Nephron progenitor cell (in vitro differentiated cells): ENCODE measurements around the gene DAGLB.
A peak's percentile ranks its signal among the peaks of the same experiment; 100 is the strongest.

Source experiments
- DNase-seq: peaks from one replicate; pipeline ENCODE4 v3.0.0; 2021
- H3K27ac Mint-ChIP-seq: 2 replicates; pipeline ENCODE4 v1.8.0; 2021; ENCODE audit warnings: mild to moderate bottlenecking, moderate library complexity, mixed read lengths
- H3K27me3 Mint-ChIP-seq: 2 replicates; pipeline ENCODE4 v1.8.0; 2021; ENCODE audit warnings: mild to moderate bottlenecking, low read depth, mixed read lengths; ENCODE audit not compliant: poor library complexity
- H3K36me3 Mint-ChIP-seq: 2 replicates; pipeline ENCODE4 v1.8.0; 2021; ENCODE audit warnings: low read depth, mixed read lengths
- H3K4me1 Mint-ChIP-seq: 2 replicates; pipeline ENCODE4 v1.8.0; 2021; ENCODE audit warnings: mixed read lengths
- H3K4me3 Mint-ChIP-seq: 2 replicates; pipeline ENCODE4 v1.8.0; 2021; ENCODE audit warnings: mild to moderate bottlenecking, moderate library complexity, mixed read lengths
- H3K9me3 Mint-ChIP-seq: 2 replicates; pipeline ENCODE4 v1.8.0; 2021; ENCODE audit warnings: mild to moderate bottlenecking, moderate library complexity, mixed read lengths
- TF ChIP-seq, protein P1 (sequence below): fragments of 200-600 bp; sonication (generic); IDR thresholded peaks from 2 replicates; pipeline ENCODE4 v1.5.0; 2021; ENCODE audit warnings: antibody characterized with exemption

DAGLB gene

GRCh38 chr7:6395898-6396595 lies 51.7 kb downstream of the DAGLB start:
- H3K27ac Mint-ChIP-seq, result peak overlapping the region; percentile 94

GRCh38 chr7:6394114-6394513 lies 53.6 kb downstream of the DAGLB start:
- no peaks in the 10 kb centered on the region for H3K27me3 Mint-ChIP-seq
- peak overlapping the region; percentile 62 for H3K27ac Mint-ChIP-seq
- H3K36me3 Mint-ChIP-seq, result peaks cover 67% of the 10 kb centered on the region
- DNase-seq, result no peak
- no peak overlapping the region for H3K4me3 Mint-ChIP-seq
- peaks cover 20% of the 10 kb centered on the region for H3K4me1 Mint-ChIP-seq
- TF ChIP-seq, protein P1, sequence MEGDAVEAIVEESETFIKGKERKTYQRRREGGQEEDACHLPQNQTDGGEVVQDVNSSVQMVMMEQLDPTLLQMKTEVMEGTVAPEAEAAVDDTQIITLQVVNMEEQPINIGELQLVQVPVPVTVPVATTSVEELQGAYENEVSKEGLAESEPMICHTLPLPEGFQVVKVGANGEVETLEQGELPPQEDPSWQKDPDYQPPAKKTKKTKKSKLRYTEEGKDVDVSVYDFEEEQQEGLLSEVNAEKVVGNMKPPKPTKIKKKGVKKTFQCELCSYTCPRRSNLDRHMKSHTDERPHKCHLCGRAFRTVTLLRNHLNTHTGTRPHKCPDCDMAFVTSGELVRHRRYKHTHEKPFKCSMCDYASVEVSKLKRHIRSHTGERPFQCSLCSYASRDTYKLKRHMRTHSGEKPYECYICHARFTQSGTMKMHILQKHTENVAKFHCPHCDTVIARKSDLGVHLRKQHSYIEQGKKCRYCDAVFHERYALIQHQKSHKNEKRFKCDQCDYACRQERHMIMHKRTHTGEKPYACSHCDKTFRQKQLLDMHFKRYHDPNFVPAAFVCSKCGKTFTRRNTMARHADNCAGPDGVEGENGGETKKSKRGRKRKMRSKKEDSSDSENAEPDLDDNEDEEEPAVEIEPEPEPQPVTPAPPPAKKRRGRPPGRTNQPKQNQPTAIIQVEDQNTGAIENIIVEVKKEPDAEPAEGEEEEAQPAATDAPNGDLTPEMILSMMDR, result no peak
- H3K9me3 Mint-ChIP-seq, result no peaks in the 10 kb centered on the region

More at GRCh38 chr7:6395898-6396595, 51.7 kb downstream of the DAGLB start:
- H3K36me3 Mint-ChIP-seq, result peaks cover 66% of the 10 kb centered on the region
- TF ChIP-seq, protein P1, result no peak
- no peaks in the 10 kb centered on the region for H3K27me3 Mint-ChIP-seq
- H3K4me3 Mint-ChIP-seq, result no peak overlapping the region
- H3K4me1 Mint-ChIP-seq, result peaks cover 20% of the 10 kb centered on the region
- no peak for DNase-seq
- no peaks in the 10 kb centered on the region for H3K9me3 Mint-ChIP-seq

GRCh38 chr7:6393667-6394056 lies 54.1 kb downstream of the DAGLB start:
- Mint-ChIP-seq H3K4me3 (no peak overlapping the region), H3K36me3 (peaks cover 66% of the 10 kb centered on the region), H3K27me3 (no peaks in the 10 kb centered on the region), H3K9me3 (no peaks in the 10 kb centered on the region), H3K4me1 (peaks cover 20% of the 10 kb centered on the region), H3K27ac (no peak overlapping the region)
- TF ChIP-seq, protein P1, result no peak
- no peak for DNase-seq

DNA sequence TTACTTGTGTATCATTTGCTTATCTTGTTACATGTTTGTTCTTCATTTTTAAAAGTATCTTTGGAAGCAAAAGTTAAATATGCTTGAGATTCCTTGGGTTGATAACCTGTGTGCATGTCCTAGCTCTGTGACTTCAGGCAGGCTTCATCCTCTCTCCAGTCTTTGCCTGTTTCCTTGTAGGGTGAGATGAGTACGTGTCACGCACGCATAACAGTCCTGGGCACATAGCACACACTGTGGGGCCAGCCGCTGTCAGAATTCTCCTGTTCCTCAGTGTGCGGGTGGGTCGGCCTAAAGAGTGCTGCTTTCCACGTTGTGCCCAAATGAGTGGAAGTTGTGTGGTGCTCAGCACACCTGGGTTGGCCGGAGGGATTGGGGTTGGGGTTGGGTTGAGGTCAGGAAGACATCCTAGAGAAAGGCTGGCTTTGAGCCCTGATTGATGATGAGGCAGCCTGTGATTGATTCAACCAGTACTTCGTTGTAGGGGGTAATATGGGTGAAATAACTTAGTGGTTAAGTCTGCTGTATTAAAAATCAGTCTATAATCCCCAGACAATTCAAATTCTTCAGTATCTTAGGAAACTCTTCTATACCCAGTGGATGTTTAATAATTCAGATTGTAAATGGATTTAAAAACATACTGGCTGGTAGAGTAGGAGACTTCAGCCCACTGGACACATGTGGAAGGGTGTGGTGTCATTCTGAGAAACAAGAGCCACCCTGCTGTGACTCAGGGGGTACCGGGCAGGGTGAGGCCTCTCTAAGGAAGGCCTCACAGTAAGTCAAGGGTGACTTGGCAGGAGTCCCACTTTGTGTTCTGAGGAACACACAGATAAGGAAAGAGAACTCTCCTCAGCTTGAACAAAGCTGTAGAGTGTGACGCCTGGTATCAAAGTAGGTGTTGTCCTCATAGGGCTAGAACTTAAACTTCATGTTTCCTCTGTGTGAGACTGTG lies 54.8 kb downstream of the DAGLB start:
- TF ChIP-seq, protein P1, result no peak
- Mint-ChIP-seq H3K4me3 (no peak overlapping the region), H3K27me3 (no peaks in the 10 kb centered on the region), H3K9me3 (no peaks in the 10 kb centered on the region), H3K27ac (peak overlapping the region; percentile 66), H3K36me3 (peaks cover 66% of the 10 kb centered on the region), H3K4me1 (peaks cover 13% of the 10 kb centered on the region)
- DNase-seq, result no peak

DNA sequence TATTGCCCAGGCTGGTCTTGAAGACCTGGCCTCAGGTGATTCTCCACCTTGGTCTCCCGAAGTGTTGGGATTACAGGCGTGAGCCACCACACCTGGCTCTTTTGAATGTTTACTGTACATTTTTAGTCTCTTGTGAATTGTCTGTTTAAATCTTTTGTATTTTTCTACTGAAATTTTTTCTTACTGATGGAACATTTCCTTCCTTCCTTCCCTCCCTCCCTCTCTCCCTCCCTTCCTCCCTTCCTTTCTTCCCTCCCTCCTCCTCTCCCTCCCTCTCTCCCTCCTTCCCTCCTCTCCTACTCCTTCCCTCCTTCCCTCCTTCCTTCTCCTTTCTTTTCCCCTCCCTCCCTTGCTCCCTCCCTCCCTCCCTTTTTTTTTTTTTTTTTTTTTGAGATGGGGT lies 58.0 kb downstream of the DAGLB start:
- Mint-ChIP-seq H3K27ac (no peak overlapping the region), H3K9me3 (no peaks in the 10 kb centered on the region), H3K4me3 (no peak overlapping the region), H3K27me3 (no peaks in the 10 kb centered on the region), H3K4me1 (peaks cover 6% of the 10 kb centered on the region), H3K36me3 (peaks cover 78% of the 10 kb centered on the region)
- no peak for DNase-seq
- TF ChIP-seq, protein P1, result no peak
